GM06990 (cell line): Measurements from ENCODE around the gene DNAAF3.
"Not testable (repeated sequence)": the region's sequence is repeated elsewhere in the genome, so short reads cannot be mapped to it uniquely, and the experiment has no call there.

Experiments used
- DNase-seq: peaks from one replicate; pipeline ENCODE4 v3.0.0-alpha.2; 2011; ENCODE audit not compliant: insufficient read length; ENCODE audit errors: extremely low read depth
- H3K27me3 ChIP-seq: replicated peaks from 2 replicates; pipeline ENCODE4 v1.6.0; 2011; ENCODE audit warnings: low read length; ENCODE audit not compliant: control insufficient read depth, insufficient read depth
- H3K36me3 ChIP-seq: 2 replicates; pipeline ENCODE4 v1.5.1; 2011; ENCODE audit warnings: low read length; ENCODE audit not compliant: control insufficient read depth, insufficient read depth
- H3K4me3 ChIP-seq: replicated peaks from 2 replicates; pipeline ENCODE4 v1.5.1; 2011; ENCODE audit warnings: low read depth, mild to moderate bottlenecking, control low read depth, low read length
- TF ChIP-seq, protein P1 (sequence below): IDR thresholded peaks from 2 replicates; pipeline ENCODE4 v1.5.1; 2011; ENCODE audit warnings: low read length, control low read depth, mild to moderate bottlenecking, inconsistent platforms; ENCODE audit not compliant: insufficient read depth, poor library complexity, severe bottlenecking

Gene DNAAF3

DNA sequence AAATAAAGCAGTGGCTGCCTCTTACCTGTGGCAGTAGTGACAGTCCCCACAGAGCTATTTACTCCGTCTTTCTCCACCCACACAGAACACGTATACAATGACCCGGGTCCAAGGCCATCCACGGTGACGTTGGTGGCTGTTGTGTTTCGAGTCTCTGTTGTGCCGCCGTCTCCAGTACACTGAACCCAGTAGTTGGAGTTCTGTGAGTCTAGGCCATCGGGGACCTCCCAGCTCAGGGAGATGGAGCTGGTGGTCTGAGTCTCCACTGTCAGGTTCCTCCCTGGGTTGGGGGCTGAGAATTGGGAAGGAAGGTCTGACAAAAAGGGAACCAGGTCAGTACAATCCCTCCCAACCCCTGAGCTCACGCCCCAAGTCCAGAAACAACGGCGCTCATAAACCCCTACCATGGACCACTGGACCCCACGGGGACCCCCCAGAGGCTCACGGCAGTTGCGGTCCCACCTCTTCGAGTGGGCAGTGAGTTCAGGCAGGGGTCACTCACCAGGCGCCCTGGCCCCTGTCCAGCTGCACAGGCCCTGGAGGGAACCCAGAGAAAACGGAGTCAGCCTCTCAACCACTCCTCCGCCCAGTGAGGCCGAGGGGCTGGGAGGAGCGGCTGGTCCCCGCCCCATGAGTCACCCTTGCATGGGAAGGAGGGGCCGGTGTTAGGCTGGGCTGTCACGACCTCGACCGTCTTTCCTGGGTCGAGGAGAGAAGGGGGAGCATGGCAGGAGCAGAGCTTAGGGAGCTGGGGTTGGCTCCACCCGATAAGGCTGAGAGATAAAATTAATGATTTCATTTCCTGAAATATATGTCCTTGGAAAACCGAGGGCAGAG, 40.5 kb upstream of the DNAAF3 start:
- H3K27me3 ChIP-seq = no peaks in the 10 kb centered on the region; the same call in 1 of the 2 replicates
- no peak overlapping the region for H3K4me3 ChIP-seq
- DNase-seq = no peak
- no peaks in the 10 kb centered on the region for H3K36me3 ChIP-seq
- TF ChIP-seq, protein P1, sequence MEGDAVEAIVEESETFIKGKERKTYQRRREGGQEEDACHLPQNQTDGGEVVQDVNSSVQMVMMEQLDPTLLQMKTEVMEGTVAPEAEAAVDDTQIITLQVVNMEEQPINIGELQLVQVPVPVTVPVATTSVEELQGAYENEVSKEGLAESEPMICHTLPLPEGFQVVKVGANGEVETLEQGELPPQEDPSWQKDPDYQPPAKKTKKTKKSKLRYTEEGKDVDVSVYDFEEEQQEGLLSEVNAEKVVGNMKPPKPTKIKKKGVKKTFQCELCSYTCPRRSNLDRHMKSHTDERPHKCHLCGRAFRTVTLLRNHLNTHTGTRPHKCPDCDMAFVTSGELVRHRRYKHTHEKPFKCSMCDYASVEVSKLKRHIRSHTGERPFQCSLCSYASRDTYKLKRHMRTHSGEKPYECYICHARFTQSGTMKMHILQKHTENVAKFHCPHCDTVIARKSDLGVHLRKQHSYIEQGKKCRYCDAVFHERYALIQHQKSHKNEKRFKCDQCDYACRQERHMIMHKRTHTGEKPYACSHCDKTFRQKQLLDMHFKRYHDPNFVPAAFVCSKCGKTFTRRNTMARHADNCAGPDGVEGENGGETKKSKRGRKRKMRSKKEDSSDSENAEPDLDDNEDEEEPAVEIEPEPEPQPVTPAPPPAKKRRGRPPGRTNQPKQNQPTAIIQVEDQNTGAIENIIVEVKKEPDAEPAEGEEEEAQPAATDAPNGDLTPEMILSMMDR = no peak

DNA sequence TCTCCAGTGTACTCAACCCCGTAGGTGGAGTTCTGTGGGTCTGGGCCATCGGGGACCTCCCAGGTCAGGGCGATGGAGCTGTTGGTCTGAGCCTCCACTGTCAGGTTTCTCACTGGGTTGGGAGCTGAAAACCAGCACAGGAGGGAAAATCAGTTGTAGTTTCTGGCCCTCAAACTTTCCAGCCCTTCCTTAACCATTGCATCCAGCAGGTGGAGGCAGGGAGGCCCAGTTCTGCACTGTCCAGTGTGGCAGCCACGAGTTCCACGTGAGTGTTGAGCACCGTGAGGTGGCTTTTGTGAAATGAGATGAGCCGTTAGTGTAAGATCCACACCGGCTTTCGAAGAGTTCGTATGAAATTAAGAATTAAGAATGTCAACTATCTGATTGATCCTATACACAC, 35.8 kb upstream of the DNAAF3 start:
- H3K36me3 ChIP-seq, DNase-seq: not testable (repeated sequence)

DNA sequence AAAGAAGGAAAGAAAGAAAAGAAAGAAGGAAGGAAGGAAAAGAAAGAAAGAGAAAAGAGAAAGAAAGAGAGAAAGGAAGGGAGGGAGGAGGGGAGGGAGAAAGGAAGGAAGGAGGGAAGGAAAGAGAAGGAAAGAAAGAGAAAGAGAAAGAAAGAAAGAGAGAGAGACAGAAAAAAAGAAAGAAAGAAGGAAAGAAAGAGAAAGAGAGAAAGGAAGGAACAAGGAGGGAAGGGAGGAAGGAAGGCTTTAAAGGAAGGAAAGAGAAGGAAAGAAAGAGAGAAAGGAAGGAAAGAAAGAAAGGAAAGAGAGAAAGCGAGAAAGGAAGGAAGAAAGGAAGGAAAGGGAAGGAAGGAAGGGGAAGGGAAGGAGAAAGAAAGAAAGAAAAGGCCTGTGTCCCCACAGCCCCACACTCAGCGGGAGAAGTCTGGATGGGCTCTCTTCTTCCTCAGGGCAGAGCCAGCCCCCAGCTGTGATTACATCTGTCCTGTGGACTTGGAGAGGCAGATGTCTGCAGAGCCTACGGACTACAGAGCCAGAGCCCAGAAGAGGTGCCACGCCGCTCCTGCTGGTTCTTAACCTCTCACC, 33.3 kb upstream of the DNAAF3 start:
- DNase-seq = no peak
- H3K27me3 ChIP-seq = no peaks in the 10 kb centered on the region; the same call in 1 of the 2 replicates
- TF ChIP-seq, protein P1 = no peak
- no peaks in the 10 kb centered on the region for H3K36me3 ChIP-seq
- no peak overlapping the region for H3K4me3 ChIP-seq

More for the DNA sequence above, 35.8 kb upstream of the DNAAF3 start:
- H3K27me3 ChIP-seq, H3K4me3 ChIP-seq: not testable (repeated sequence)

DNA sequence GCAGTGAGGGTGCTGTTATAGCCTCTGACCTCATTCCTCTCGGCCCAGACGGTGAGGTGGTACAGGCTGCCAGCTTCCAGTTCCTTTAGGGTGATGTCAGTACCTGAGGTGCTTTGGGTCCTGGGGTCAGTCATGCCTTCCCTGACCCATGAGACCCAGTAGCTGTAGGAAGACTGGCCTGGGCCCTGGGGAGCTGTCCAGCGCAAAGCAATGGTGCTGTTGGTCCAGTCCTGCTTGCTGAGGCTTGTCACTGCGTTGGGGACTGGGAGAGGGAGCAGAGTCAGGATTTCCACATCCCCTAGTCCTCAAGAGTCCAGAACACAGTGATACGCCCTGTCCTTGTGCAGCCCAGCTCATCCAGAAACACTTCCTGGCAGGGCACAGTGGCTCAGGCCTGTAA, 32.2 kb upstream of the DNAAF3 start:
- DNase-seq = no peak
- Histone ChIP-seq H3K36me3 (no peaks in the 10 kb centered on the region), H3K27me3 (no peaks in the 10 kb centered on the region), H3K4me3 (no peak overlapping the region)
- TF ChIP-seq, protein P1 = no peak

DNA sequence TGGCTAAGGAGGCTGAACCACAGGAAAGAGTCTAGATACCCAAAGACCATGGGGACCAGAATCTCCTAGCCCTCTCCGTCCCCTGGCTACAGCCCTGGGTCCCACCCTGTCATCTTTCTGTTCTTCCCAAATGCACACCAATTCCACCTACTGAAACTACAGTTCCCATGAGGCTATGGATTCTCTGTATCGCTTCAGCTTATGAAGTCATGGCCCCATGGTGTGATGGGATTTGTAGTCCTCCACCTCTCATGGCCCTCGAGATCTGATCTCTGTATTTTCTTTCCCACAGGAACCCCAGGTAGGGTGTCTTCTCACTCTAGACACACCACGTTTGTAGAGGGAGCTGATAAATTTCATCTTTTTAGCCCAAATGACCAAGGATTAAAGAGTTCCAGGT, 31.1 kb upstream of the DNAAF3 start:
- H3K4me3 ChIP-seq = no peak overlapping the region
- DNase-seq = no peak
- no peaks in the 10 kb centered on the region for H3K27me3 ChIP-seq
- TF ChIP-seq, protein P1 = no peak
- no peaks in the 10 kb centered on the region for H3K36me3 ChIP-seq

DNA sequence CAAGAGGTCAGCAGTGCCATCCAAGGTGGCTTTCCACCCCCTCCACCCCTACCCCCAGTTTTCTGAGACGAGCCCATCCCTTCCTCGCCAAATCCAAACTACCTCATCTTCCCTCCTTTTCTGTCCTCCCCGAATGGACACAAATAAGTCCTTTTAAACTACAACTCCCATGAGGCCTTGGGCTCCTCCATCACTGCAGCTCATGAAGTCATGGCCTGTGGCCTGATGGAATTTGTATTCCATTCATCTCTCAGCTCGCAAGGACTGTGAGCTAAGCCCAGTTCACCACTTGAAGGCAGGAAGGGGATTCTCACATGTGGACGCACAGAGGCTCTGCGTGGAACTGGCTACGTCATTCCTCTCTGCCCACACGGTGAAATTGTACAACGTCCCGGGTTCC, 30.4 kb upstream of the DNAAF3 start:
- no peaks in the 10 kb centered on the region for H3K27me3 ChIP-seq
- no peak overlapping the region for H3K4me3 ChIP-seq
- TF ChIP-seq, protein P1 = no peak
- H3K36me3 ChIP-seq = no peaks in the 10 kb centered on the region
- DNase-seq = no peak
